Measurements from ENCODE around the gene ELOVL6. TPM values are rescaled to one million over a fixed set of nuclear protein-coding genes. Genes with fewer than 3 reads are reported as not detected.

Gene ELOVL6
- total RNA-seq, 4 donors from 2014 or later: 2.2 to 5.8 (median 5.0) TPM

- no peak for DNase-seq (ENCODE audit: low spot score)
- TF ChIP-seq CTCF (IDR thresholded peaks at IDR 0.05): no peak
- ATAC-seq (ENCODE audit: low FRiP score): no peak
Measured at GRCh38 chr4:110099638-110100037, 98.8 kb downstream of the ELOVL6 start.

GRCh38 chr4:110096405-110096804 is 102.0 kb downstream of the ELOVL6 start:
- DNase-seq (ENCODE audit: low spot score) (no peak), ATAC-seq (ENCODE audit: low FRiP score) (no peak)
- TF ChIP-seq CTCF (IDR thresholded peaks at IDR 0.05): no peak

GRCh38 chr4:110092646-110093045 is 105.8 kb downstream of the ELOVL6 start:
- DNase-seq (ENCODE audit: low spot score) (no peak), ATAC-seq (ENCODE audit: low FRiP score) (no peak)
- no peak for TF ChIP-seq CTCF (IDR thresholded peaks at IDR 0.05)

GRCh38 chr4:110091434-110092140 is 106.8 kb downstream of the ELOVL6 start:
- no peak for DNase-seq (ENCODE audit: low spot score)
- TF ChIP-seq CTCF (IDR thresholded peaks at IDR 0.05): no peak
- no peak for ATAC-seq (ENCODE audit: low FRiP score)

GRCh38 chr4:110088670-110089069 is 109.7 kb downstream of the ELOVL6 start:
- DNase-seq (ENCODE audit: low spot score): no peak
- ATAC-seq (ENCODE audit: low FRiP score): no peak
- no peak for TF ChIP-seq CTCF (IDR thresholded peaks at IDR 0.05)

- peak; percentile 71 for ATAC-seq (ENCODE audit: low FRiP score)
- no peak for TF ChIP-seq CTCF (IDR thresholded peaks at IDR 0.05)
- DNase-seq (ENCODE audit: low spot score): no peak
Measured at GRCh38 chr4:110087070-110087708, 111.2 kb downstream of the ELOVL6 start.

GRCh38 chr4:110085131-110085530 is 113.3 kb downstream of the ELOVL6 start:
- TF ChIP-seq CTCF (IDR thresholded peaks at IDR 0.05): no peak
- ATAC-seq (ENCODE audit: low FRiP score) (no peak), DNase-seq (ENCODE audit: low spot score) (no peak)

Measured in omental fat pad (tissue), 4 donors.